HG03066 (cell line): ENCODE results near the gene GKAP1.
"Not testable (repeated sequence)": the region's sequence is repeated elsewhere in the genome, so short reads cannot be mapped to it uniquely, and the experiment has no call there.

Source experiments
- ATAC-seq: cut with Tn5 transposase; IDR thresholded peaks from one replicate; pipeline ENCODE4 v1.9.1; 2021; ENCODE audit warnings: low read depth; ENCODE audit not compliant: unreplicated experiment

Gene GKAP1

GRCh38 chr9:83733739-83734138, 83.8 kb downstream of the GKAP1 start:
- no peak for ATAC-seq

GRCh38 chr9:83728591-83729368, 88.8 kb downstream of the GKAP1 start:
- ATAC-seq, result not testable (repeated sequence)

DNA sequence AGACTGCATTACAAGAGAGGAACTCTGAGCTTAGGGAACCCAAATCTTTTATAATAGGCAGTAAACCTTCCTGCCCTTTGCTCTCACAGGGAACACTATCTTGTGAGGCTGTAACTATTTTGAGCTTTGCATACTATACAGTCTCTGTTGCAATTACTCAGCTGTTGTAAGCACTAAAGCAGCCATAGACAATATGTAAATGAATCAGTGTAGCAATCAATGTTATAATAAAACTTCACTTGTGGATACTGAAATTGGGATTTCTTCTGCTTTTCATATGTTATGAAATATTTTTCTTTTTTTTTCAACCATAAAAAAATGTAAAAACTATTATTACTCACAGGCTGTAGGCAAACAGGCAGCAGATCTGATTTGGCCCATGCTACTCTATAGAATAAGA, 93.1 kb downstream of the GKAP1 start:
- ATAC-seq, result no peak

- ATAC-seq, result no peak
Measured at GRCh38 chr9:83722726-83723495, 94.7 kb downstream of the GKAP1 start.

GRCh38 chr9:83721509-83721908, 96.1 kb downstream of the GKAP1 start:
- no peak for ATAC-seq

- no peak for ATAC-seq
Measured at GRCh38 chr9:83715794-83716193, 101.8 kb downstream of the GKAP1 start.

DNA sequence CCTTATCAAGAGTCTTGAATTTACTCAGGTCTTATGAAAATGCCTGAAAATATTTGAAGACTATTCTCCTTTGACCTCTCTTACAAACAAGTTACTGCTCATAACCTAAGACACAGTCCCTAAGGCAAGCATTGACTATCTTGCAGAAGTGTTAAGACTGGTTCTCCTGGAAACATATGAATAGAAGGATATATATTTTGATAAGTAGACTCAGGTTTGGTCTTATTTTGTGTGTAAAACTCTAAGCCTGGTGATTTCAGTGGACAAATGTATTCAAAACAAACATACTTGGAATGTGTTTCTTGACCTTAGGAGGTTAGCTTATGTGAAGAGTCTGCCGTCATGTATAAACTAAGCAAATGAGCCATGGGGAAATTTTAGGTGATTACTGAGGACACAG, 102.3 kb downstream of the GKAP1 start:
- no peak for ATAC-seq

DNA sequence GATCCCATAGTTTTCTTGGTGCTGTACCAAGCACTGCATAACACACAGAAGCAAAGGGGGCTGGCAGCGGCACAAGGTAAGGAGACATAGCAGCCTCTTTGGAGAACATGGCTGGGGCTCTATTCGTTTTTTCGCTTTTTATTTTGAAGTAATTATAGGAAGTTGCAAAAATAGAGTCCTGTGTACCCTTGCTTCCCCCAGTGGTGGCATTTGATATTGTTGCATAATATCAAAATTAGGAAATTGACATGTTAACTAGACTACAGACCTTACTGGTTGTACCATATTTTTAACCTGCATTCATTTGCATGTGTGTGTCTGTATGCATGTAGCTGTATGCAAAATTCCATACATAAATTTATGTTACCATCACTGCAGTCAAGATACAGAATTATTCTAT, 103.2 kb downstream of the GKAP1 start:
- ATAC-seq, result no peak

DNA sequence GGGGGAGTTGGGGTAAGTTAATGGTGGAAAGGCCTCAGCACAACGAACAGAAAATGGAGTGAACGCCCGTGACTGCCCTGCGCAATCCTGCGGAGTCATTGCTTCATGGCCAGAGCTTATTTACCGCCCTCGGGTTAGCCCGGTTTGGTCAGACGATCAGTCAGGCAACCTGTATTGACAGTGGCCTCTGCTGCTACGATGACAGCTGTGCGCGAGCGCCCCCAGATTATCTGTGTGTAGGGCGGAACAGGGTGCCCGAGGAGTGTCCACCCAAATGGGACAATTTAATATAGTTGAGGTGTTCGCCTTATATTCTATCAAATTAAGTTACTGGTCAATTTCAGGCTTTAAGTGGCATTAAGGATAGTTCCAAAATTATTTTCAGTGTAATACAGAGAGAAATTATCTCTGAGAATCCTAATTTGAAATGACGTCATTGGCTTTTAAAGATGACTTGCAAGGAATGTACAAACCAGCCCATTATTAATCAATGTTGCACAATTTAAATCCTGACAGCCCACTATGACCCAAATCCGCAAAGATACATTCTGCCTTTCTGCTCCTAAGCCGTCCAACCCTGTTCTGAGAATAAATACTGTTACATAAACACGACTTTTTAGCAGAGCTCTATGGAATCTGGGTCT, 108.9 kb downstream of the GKAP1 start:
- peak; percentile 58 for ATAC-seq

DNA sequence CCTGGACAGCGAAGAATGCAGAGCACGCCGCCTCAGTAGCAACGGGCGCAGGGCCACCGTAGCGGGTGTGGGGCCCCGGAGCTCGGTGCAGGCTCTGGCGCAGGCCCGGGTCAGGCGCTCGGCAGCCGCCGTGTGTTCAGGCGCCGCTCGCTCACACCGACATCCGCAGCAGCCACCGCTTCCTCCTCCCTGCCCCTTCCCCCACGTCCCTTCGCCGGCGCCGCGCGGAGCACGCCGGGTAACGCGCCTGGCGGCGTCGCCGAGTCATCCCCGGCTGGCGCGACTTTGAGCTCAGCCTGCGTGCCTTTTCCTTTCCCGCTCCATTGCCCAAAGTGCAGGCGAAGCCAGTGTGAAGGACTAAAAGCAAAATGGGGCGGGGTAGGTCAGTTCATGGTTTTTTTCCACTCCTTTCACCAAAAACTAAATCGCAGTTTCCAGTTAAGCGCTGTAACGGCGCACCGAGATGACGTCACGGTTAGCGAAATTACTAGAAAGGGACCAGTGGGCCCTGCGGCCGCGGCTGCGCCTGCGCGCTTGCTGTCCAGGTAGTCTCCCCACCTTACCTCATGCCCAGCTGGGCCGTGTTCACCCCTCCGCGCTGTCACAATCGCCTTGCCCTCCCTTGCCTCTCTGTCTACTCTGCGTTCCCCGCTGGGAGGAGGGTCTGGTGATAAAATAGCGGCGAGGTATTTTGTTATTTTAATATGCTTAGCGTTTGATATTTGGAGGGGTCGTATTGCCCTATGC, 109.6 kb downstream of the GKAP1 start, which contains the start of gene UBQLN1:
TSS of gene UBQLN1 (minus strand) at position 191 of the 747 bp plus-strand sequence. CDS start 279 bp downstream, outside the sequence.
- peak; percentile 70 for ATAC-seq

- peak; percentile 48 for ATAC-seq
Measured at GRCh38 chr9:83707518-83707767, 110.1 kb downstream of the GKAP1 start.

DNA sequence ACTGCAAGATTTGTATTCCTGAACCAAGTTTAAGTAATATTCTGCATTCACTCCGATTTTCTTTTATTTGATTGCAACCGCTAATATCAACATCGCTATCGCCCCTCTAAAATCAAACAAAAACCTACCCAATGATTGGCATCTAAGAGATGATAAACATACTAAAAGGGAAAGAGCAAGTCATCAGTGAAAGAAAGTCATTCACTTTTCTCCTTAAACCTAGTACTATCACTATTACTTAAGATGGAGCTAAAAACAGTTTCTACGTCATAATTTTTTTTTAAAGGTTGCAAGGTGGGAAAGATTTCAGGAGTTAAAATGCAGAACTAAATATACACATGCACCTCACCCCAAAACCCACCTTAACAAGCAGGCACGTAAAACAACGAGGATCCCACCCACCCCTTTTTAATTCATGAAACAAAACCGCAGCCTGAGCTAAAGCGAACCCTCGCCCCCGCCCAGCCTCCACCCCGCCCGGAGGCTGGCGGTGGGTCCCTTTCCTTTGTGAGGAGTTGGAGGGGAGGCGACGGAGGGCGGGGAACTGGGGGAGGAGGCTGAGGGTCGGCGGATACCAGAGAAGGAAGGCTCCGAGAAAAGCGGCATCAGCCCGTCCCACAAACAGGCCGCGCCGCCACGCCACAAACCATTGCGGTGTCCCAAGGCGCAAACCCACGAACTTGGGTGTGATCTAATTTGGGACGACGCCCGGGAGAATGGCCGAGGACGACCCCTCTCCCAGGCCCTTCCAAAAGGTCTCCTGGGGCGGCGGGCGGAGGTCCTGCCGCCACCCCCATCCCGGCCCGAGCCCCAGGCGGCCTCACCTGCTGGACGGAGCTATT, 110.7 kb downstream of the GKAP1 start:
- ATAC-seq, result peak; percentile 15

DNA sequence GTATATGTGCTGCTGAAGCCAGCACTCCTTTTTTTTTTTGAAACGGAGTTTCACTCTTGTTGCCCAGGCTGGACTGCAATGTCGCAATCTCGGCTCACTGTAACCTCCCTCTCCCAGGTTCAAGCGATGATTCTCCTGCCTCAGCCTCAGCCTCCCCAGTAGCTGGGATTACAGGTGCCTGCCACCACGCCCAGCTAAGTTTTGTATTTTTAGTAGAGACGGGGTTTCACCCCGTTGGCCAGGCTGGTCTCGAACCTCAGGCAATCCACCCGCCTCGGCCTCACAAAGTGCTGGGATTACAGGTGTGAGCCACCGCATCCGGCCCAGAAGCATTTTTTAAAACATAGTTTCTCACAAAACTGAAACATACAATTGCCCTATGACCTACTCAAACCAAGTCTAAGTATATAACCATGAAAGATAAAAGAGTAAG, 112.3 kb downstream of the GKAP1 start:
- ATAC-seq, result not testable (repeated sequence)

DNA sequence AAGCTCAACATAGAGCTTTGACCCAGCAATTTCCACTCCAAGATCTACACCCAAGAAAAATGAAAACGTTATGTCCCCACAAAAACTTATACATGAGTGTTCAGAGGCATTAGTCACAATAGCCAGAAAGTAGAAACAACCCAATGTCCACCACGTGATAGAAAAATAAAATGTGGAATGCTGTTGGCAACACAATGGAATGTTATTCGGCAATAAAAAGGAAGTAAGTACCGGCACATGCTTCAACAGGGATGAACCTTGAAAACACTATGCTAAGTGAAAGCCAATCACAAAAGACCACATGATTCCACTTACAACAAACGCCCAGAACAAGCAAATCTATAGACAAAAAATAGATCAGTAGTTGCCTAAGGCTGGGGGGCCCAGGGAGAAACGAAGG, 115.8 kb downstream of the GKAP1 start:
- ATAC-seq, result no peak

DNA sequence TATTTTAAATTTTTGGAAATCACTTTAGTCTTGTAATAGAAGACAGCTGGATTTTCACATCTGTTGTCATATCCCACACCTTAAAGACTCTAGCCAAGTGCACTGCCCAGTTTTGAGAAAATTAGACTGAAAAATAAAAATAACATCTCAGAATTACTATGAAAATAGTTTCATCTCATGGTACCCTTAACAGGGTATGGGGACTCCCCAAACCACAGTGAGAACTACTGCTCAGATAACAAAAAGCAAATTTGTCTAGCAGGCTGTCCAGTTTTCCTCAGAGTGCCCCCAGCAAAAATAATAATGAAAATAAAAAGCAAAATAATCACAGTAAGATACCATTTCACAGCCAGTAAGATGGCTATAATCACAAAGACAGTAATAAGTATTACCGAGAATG, 116.3 kb downstream of the GKAP1 start:
- no peak for ATAC-seq

DNA sequence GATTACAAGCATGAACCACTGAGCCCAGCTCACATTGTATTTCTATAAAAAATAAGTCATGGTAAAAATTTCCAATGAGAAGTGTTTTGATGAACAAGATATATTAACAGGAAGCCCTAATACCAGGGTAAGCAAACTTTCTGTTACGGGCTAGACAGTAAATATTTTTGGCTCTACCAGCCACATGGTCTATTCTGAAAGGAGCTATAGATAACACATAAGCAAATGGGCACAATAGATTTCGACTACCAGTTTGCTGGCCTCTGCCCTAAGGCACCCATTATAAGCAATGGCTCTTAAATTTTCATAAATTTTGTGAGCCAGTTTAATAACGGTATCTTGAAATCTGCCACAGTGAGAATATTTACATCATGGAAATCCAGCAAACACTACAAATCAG, 118.0 kb downstream of the GKAP1 start:
- ATAC-seq, result no peak

DNA sequence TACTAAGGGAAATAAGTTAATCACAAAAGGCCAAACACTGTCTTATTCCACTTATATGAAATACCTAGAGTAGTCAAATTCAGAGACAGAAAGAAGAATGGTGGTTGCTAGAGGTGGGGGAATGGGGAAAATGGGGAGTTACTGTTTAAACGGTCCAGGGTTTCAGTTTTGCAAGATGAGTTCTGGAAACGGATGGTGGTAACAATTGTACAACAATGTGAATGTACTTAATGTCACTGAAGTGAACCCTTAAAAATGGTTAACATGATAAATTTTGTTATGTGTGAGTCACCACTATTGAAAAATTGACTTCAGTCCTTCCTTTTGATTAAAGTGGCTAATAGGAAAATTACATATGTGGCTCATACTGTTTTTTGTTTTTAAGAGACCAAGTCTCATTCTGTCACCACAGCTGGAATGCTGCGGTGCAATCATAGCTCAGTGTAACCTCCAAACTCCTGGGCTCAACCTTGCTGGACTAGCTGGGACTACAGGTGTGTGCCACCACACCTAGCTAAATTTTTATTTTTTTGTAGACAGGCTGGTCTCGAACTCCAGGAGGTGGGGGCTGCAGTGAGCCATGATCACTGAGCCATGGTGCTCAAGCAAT, 118.5 kb downstream of the GKAP1 start:
- ATAC-seq, result no peak

GRCh38 chr9:83691492-83691891, 126.1 kb downstream of the GKAP1 start:
- no peak for ATAC-seq
